ENCODE data around the gene XRCC1.

DNA sequence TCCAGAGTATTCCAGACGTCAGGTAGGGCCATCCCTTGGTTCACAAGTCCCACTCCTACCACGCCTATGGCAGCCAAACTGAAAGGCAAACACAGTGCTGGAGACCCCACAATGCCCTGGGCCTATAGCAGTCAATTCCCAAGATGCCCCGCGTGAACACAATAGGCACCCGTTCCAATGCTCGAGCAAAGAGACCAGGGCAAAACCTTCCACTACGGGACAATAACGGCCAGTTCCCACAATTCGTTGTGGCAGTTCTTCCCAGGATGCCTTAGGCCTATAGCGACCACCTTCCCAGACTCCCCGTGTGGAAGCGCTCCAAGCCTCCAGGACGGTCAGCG is 43.6 kb upstream of the XRCC1 start:
- TF ChIP-seq, protein P1, sequence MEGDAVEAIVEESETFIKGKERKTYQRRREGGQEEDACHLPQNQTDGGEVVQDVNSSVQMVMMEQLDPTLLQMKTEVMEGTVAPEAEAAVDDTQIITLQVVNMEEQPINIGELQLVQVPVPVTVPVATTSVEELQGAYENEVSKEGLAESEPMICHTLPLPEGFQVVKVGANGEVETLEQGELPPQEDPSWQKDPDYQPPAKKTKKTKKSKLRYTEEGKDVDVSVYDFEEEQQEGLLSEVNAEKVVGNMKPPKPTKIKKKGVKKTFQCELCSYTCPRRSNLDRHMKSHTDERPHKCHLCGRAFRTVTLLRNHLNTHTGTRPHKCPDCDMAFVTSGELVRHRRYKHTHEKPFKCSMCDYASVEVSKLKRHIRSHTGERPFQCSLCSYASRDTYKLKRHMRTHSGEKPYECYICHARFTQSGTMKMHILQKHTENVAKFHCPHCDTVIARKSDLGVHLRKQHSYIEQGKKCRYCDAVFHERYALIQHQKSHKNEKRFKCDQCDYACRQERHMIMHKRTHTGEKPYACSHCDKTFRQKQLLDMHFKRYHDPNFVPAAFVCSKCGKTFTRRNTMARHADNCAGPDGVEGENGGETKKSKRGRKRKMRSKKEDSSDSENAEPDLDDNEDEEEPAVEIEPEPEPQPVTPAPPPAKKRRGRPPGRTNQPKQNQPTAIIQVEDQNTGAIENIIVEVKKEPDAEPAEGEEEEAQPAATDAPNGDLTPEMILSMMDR (IDR thresholded peaks at IDR 0.05), result no peak
- TF ChIP-seq POLR2A (IDR thresholded peaks at IDR 0.05) (no peak), POLR2AphosphoS5 (IDR thresholded peaks at IDR 0.05) (no peak)
